HuH-7.5 (cell line): ENCODE data around the gene TENM4.
"Not testable (repeated sequence)": the region's sequence is repeated elsewhere in the genome, so short reads cannot be mapped to it uniquely, and the experiment has no call there.

Experiments
- DNase-seq: peaks from one replicate; pipeline ENCODE4 v3.0.0; 2011; ENCODE audit warnings: low spot score

Gene TENM4

DNA sequence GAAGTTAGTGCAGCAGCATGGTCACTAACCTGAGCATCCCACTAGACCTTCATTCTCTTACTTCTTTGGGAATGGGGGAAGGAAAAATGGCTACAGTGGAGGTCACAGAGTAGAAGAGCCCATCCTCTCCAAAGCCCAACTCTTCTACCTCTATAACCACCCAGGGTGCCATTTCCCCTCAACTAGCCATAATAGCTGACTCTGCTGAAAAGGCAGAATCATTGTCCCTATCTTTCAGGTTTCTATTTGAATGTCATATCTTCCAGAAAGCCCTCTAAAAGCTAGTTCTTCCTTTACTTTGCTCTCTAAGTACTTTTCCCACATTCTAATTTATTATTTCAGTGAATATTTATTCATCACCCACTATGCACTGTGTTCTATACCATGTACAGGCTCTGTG lies 421.6 kb downstream of the TENM4 start:
- no peak for DNase-seq

DNA sequence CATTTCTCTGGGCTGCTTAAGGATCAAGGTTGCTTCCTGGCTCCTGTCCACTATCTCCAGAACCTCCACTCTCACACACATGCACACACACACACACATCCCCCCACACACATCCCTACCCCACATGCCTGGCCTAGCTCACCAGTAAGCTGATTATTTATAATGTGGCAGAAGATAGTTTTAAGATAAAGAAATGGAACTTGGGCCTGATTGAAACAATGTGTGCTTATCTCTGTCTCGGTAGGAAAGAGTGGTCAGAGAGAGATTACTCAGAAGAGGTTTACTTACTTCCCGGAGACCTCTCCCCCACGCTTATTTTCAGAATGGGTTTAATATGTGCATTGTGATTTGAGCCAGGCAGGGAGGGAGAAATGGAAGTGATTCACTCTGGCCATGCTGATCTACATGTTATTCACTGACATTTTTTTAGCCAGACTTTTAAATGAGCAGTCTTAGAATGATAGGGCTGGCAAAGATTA lies 422.4 kb downstream of the TENM4 start:
- DNase-seq: no peak

DNA sequence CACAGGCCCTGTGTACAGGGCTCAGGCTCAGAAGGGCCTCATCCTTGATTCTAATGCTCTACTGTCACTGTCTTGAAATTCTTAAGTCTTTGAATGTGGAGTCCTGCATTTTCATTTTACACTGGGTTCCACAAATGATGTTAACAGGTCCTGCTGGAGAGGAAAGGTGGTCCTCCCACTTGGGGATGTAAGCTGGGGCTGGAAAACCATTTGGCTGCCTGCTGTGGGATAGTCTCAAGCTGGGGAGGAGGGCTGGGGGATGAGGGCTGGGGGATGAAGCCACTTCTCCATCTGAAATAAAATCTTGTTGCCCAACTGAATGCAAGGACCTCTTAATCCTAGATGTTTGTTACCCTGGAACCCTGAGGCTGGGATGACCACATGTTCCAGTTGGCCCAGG lies 423.0 kb downstream of the TENM4 start:
- no peak for DNase-seq

DNA sequence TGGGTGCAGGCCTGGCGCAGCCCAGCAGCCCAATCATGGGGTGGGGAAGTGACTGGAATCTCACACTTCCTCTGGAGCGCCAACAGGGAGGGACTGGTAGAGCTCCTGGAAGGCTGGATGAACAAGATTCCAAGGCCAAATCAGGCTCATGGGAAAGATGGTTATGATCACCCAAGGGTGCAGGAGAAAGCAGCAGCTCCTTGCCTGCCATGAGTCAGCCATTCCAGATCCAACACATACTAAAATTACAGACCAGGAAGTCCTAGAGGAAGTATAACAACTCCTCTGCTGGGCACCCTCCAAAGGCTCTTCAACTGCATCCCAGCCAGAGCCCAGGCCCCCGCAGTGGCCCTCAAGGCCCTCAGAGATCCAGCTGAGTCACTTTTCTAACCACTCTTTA lies 427.3 kb downstream of the TENM4 start:
- no peak for DNase-seq

DNA sequence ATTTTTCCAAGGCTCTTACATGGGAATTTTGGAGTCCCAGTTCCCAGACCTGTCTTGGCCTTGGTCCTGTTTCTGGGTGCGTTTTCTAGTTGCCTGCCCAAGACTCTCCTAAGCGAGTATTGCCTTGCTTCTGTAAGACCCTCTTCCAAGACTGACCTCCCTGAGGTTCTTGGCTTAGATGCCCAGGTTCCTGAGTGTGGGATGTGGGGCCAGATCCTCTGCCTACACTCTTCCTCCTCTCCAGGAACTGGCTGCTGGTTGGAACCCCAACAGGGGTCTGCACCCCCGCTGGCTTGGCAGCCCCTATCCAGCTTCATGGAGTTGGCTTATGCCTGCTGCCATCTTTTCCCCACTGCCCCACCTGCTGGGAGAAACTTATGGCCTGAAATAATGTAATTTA lies 429.5 kb downstream of the TENM4 start:
- DNase-seq: no peak

DNA sequence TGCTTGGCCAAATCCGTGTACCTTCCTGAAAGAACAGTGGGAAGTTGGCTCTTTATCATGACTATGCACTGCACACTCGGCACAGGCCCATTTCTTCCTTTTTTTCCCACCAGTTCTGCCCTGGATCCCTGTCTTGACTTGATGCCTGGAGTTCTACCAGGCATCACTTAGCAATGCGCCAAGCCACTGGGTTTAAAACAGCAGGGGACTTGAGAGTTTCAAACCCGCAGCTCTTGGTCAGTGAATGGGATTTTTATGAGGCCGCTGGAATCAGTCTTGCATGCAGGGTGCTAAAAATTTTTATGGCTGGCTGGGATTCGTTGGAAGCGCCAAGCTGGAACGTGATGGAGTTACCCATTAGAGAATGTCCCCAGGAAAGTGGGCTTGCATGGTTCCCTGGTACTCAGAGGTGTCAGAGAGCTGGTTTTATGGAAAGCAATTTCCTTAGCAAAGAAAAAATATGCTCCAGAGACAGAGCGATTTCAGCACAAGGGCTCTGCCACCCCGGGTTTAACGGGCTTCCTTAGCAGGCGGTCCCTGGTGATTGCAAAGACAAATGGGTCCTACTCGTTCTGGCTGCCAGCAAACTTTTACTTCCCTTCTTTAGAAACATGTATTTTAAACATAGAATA lies 432.9 kb downstream of the TENM4 start:
- DNase-seq: no peak

DNA sequence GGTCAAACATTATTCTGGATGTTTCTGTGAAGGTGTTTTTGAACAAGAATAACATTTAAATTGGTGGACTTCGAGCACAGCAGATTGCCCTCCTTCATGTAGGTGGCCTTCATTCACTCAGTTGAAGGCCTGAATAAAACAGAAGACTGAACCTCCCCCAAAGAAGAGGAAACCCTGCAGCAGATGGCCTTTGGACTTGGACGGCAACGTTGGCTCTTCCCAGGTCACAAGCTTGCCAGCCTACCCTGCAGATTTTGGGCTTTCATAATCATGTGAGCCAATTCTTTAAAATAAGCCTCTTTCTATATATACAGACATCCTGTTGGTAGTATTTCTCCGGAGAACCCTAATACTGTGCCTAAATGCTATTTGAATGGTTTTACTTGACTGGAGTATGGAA lies 434.0 kb downstream of the TENM4 start:
- DNase-seq: no peak

DNA sequence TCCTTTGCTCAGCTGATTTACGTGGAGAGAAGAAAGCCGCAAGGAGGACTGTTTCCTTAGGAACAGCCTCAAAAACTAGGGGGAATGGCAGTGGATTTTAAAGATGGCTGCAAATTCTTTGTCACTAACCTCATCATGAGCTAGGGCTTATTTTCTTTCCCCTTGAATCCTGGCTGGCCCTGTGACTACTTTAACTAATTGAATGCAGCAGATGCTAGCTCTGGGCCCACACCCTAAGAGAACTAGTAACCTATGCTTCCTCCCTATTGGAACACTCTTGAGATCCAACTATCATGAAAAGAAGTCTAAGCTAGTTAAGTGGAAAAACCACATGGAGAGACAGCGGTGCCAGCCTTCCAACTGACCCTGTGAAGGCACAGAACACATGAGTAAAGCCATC lies 444.8 kb downstream of the TENM4 start:
- DNase-seq: no peak

DNA sequence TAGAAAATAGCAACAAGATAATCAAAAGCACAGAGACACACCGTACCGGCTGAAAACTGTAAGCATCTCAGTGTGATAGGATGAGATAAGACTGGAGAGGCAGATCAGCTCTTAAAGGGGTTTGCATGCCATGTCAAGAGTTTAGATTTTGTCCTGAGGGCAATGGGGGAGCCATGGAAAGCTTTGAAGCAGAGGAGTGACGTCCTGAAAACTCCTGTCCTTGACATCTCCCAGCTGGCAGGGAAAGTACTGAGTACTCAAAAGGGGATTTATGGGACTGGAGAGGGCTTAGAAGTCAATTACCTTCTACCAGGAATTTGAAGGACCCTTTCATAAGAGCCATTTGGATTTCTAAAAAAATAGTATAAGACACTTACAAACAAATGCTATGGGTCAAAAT lies 445.7 kb downstream of the TENM4 start:
- DNase-seq: no peak

DNA sequence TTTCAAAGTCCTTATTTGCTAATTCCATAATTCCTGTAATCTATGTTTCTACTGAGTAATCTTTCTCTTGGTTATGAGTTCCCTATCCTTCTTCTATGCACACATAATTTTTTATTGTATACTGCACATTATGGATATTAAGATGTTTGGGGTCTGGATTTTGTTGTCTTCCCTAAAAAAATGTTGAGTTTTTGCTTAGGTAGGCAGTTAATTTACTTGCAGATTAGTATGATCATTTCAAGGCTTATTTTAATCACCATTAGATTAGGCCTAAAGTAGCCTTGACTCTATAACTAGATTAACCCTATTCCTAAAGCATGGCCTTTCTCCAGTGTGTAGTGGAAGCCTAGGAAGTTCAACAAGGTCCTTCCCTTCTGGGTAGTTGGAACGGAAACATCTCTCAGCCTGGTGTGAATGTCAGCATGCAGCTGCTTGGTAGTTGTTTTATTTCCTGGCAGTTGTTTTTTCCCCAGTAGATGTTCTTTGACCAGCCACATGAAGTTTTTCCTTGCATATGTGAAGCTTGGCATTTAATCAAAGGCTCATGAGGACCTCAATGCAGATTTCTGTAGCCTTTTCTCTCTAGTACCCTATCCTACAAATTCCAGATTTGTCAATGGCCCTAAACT lies 446.9 kb downstream of the TENM4 start:
- no peak for DNase-seq

DNA sequence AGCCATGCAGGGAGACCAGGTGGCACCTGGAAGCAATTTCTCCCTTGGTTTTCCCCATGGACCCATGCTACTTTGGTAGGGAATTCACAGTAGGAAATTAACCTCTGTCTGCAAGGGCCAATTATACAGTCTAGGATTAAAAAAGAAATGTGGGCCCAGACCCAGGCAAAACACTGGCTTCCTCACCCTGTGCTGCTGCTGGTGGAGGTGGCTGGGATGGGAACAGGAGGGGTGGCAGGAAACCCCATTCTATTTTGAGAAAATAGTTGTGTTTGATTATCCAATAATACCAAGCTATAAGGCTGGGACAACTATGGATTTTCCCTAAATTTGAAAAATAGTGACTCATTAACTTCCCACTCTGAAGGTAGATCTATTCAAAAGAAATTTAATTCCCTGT lies 449.1 kb downstream of the TENM4 start:
- DNase-seq: no peak

DNA sequence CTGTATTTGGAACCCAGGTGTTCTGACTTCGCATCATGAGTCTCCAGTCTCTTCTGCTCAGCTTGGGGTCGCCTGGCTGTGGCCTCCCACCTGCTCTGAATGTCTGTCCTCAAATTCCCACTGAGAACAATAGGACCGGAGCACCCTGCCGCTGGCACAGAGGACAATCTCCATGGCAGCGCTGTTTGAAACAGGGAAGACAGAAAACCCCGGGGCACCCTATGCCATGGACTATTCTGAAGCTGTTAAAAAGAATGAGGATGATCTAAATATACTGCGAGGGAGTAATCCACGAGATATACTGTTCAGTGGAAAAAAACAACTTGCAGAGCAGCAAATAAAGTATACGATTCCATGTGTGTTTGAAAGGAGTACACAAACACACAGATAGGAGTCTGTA lies 450.6 kb downstream of the TENM4 start:
- no peak for DNase-seq

DNA sequence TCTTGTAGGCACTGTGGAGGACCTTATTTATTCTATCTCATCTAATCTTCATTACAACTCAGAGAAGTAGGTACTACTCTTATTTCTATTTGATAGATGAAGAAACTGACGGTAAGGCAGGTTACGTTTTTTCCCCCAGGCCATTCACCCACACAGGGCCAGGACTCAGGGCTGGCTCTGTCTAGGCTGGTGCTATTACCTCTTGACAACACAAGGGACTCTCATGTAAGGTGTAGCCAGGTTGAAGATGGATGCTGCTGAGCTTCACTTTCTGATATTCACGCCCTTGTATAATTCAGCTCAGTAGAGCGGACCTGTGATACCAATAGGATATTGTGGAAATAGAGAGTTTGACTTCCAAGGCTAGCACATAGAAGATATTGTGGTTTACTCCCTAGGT lies 453.1 kb downstream of the TENM4 start:
- DNase-seq: no peak

DNA sequence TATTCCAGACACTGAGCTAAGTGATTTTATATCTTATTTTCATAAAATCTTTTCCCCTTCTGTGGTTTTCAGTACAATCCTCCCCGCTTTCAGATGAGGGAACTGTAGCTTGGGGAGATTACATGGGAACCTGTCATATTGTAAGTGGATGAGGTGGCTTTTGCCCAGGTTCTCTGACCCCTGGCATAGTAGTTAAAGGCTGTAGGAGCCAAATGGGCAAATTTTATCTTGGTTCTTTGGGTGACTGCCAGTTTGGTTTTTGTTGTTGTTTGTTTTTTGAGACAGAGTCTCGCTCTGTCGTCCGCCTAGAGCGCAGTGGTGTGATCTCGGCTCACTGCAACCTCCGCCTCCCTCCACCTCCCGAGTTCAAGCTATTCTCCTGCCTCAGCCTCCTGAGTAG lies 454.5 kb downstream of the TENM4 start:
- no peak for DNase-seq

DNA sequence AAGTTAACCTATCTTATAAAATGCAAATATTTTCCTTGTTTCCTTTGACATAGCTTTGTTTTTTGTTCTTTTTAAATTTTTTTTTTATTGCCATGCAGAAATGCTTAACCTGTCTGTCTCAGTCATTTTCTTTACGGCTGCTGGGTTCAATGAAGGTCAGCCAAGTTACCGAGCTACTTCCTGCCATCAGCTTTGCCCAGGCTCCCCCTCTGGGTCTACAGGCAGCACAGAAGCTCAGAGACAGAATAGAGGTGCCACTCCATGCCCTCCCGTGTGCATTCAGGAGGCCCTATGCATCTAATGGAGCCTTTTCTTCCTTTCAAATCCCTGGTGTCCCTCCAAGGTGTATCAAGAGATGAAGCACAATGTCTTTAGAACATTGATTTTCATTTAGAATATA lies 455.2 kb downstream of the TENM4 start:
- no peak for DNase-seq

DNA sequence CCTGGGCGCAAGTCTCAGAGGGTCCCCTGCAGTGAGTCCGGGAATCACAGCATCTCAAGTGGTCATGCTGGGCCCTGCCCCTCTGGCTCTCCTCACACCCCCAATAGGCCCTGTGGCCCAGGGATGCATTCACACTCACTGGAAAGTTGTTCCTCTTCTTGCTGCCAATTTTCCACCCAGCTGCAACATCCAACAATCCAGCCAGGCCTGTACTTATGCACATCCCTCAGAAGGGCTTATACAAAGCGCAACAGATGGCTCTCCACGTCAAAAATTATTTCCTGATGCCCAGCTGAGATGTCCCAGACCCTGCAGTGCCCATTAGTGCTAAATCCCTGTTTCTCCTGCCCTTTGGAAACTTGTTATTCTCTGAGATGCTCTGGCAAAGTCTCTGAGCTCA lies 458.4 kb downstream of the TENM4 start:
- no peak for DNase-seq

DNA sequence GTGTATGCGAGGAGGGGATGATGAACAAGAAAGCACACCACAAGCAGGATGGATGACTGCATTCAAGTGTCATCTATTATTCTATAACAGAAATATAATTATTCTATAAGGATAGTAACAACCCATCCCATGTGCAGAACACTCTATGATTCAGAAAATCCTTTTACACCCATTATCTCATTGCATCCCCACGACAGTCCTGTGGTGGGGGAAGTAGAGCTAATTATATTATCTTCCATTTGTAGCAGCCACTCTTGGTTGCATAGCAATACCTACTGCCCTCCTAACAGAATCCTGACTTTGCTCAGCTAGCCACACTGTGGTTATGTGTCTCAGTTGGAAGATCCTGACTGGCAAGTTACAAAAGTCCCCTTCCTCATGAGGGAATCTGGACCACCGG lies 459.7 kb downstream of the TENM4 start:
- no peak for DNase-seq

DNA sequence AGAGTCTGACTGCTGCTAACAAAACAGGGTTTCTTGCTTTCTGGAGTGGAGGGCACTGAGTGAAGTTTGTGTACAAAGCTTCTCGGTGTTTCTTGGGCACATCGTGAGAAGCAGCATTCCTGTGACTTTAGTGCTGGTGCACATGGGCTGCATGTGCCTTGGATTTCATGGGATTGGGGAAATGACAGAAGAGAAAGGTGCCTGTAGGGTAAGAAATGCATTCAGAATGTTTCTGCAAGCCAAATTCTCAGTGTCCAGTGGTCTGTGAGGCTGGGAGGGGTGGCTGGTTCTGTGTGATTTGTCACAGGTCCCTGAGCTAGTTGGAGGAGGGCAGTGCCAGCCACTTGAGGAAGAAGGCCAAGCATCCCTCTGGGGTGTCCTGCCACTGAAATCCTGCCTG lies 462.0 kb downstream of the TENM4 start:
- no peak for DNase-seq

DNA sequence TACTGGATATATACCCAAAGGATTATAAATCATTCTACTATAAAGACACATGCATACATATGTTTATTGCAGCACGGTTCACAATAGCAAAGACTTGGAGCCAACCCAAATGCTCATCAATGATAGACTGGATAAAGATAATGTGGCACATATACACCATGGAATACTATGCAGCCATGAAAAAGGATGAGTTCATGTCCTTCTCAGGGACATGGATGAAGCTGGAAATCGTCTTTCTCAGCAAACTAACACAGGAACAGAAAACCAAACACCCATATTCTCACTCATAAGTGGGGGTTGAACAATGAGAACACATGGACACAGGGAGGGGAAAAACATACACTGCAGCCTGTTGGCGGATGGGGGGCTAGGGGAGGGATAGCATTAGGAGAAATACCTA lies 463.0 kb downstream of the TENM4 start:
- DNase-seq: not testable (repeated sequence)

DNA sequence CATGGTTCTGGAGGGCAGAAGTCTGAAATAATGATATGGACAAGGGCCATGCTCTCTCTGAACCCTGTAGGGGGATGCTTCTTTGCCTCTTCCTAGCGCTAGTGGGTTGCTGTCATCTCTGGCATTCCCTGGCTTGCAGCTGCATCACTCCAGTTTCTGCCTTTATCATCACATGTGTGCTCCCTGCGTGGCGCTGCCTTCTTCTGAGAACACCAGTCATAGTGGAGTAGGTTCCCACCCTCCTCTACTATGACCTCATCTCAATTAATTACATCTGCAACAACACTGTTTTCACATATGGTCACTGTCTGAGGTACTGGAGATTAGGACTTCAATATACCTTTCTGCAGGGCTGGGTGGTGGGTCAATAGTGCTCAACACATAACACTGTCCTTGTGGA lies 463.8 kb downstream of the TENM4 start:
- DNase-seq: no peak

DNA sequence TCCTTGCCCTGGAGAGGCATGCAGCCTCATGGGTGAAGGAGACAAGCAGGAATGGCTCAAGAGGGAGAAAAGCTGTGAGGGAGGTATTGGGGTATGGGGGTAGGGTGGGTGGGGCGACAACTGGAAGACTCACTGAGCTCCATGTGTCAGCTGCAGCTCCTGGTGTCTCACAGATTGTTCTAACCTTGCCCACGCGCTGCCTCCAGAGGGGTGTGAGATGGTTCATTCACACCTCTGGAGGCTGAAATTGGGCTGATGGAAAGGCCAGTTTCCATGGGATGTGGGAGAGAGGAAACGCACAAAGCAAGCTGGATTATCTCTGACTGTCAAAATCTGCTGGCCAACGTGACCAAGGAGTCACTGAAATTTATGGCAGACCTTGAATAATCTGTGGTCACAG lies 465.7 kb downstream of the TENM4 start:
- DNase-seq: no peak

DNA sequence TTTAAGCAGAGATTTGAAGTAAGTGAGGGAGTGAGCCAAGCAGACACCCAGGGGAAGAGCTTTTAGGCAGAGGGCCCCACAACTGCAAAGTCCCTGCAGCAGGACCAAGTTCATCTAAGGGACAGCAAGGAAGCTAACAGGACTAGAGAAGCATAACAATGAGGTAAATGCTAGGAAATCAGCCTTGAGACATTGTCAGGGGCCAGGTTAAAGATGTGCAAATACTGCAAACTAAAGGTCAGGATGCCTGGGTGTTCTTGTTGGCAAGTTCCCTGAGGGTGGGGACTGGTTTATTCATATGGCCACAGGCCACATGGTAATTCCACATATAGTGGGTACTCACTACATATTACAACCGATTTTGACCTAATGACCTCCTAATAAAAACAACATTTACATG lies 467.0 kb downstream of the TENM4 start:
- DNase-seq: no peak

DNA sequence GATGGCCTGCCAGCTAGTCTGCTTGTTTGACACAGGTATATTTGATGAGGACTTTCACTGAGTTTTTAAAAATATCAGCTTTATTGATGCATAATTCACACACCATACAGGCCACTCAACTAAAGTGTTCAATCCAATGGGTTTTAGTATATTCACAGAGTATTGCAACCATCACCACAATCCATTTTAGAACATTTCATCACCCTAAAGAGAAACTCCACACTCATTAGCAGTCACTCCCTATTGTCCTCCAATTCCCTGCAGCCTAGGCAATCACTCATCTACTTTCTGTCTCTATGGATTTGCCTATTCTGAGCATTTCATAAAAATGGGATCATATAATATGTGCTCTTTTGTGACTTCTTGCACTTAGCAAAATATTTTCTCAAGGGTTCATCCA lies 468.2 kb downstream of the TENM4 start:
- DNase-seq: no peak

DNA sequence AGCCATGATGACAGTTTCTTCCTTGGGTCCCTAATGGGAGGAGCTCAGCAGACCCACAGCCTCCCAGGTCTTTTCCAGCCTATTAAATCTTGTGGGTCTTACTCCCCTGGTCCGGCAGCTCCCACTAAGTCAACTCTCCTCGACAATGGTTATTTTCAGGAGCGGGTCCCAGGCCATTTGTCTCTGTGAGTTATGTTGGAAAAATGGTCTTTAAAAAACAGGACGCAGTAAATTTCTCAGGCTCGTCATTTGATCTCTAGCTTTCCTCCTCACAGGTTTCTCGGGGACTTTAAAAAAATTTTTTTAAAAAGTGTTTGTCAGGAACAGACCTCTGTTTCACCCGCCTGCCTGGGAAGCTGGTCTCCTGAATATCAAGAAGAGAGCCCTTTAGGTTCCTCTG lies 468.7 kb downstream of the TENM4 start:
- DNase-seq: no peak
